ENCODE data around the gene ADCY2.
A peak's percentile ranks its signal among the peaks of the same experiment; 100 is the strongest.

Gene ADCY2

DNA sequence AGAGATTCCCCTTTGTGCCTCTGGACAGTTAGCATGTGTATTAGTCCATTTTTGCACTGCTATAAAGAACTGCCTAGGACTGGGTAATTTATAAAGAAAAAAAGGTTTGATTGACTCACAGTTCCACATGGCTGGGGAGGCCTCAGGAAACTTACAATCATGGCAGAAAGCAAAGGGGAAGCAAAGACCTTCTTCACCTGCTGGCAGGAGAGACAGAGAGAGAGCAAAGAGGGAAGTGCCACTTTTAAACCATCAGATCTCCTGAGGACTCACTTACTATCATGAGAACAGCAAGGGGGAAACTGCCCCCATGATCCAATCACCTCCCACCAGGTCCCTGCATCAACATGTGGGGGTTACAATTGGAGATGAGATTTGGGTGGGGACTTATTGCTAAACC lies 449.0 kb downstream of the ADCY2 start:
- no peak overlapping the region for H2BK120ac ChIP-seq (ENCODE audit: low read depth, low read length)
- H3K4me2 ChIP-seq (ENCODE audit: low read length) = no peak overlapping the region
- H3K18ac ChIP-seq (ENCODE audit: low read length) = no peak overlapping the region
- H3K36me3 ChIP-seq (ENCODE audit: control insufficient read depth, insufficient read depth, low read length) = no peaks in the 10 kb centered on the region
- no peak overlapping the region for H3K9ac ChIP-seq (ENCODE audit: low read length)
- no peak overlapping the region for H3K27ac ChIP-seq (ENCODE audit: low read depth, low read length)
- H2BK15ac ChIP-seq (replicated peaks; ENCODE audit: low read depth) = no peak overlapping the region
- DNase-seq = no peak
- no peak overlapping the region for H3K4me3 ChIP-seq (ENCODE audit: low read length)
- H3K79me1 ChIP-seq (ENCODE audit: low read length) = no peaks in the 10 kb centered on the region
- H3K4me1 ChIP-seq (ENCODE audit: control insufficient read depth, low read depth, low read length) = no peaks in the 10 kb centered on the region
- no peaks in the 10 kb centered on the region for H3K27me3 ChIP-seq (ENCODE audit: insufficient read depth, low read length, poor library complexity)
- H4K5ac ChIP-seq (ENCODE audit: low read length) = no peak overlapping the region
- no peak overlapping the region for H3K4ac ChIP-seq (ENCODE audit: low read depth, low read length)
- H2AK5ac ChIP-seq (ENCODE audit: low read length) = no peak overlapping the region
- H3K79me2 ChIP-seq (ENCODE audit: control insufficient read depth, insufficient read depth, low read length) = no peaks in the 10 kb centered on the region
- no peak overlapping the region for H4K8ac ChIP-seq (ENCODE audit: low read depth, low read length)
- H3K56ac ChIP-seq (ENCODE audit: low read length) = no peak overlapping the region
- no peak overlapping the region for H3K23ac ChIP-seq (ENCODE audit: low read length)
- H2BK5ac ChIP-seq (ENCODE audit: low read length) = no peak overlapping the region

DNA sequence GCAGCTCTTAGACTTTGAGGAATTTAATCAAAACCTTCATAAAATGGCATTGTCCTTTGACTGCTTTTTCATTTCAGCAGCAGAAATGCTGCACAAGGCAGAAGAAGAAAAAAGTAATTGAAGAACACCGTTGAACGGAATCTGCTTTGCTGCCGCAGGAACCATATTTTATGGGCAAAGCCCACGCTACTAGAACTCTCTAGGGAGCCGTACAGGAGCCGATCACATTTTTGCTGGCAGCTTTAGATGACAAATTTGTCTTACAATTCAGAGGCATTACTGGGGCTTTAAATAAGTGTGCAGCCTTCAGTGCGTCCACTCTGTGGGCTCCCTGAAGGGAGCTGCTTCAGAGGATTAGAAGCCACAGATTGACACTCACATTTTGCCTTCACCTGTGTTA lies 449.6 kb downstream of the ADCY2 start:
- Histone ChIP-seq H3K36me3 (ENCODE audit: control insufficient read depth, insufficient read depth, low read length) (no peaks in the 10 kb centered on the region), H3K4ac (ENCODE audit: low read depth, low read length) (no peak overlapping the region), H3K79me2 (ENCODE audit: control insufficient read depth, insufficient read depth, low read length) (no peaks in the 10 kb centered on the region), H2AK5ac (ENCODE audit: low read length) (no peak overlapping the region), H3K4me3 (ENCODE audit: low read length) (no peak overlapping the region), H3K56ac (ENCODE audit: low read length) (no peak overlapping the region), H4K5ac (ENCODE audit: low read length) (no peak overlapping the region), H3K9ac (ENCODE audit: low read length) (no peak overlapping the region), H3K27ac (ENCODE audit: low read depth, low read length) (no peak overlapping the region), H4K8ac (ENCODE audit: low read depth, low read length) (no peak overlapping the region), H3K23ac (ENCODE audit: low read length) (no peak overlapping the region), H3K27me3 (ENCODE audit: insufficient read depth, low read length, poor library complexity) (no peaks in the 10 kb centered on the region), H3K4me1 (ENCODE audit: control insufficient read depth, low read depth, low read length) (no peaks in the 10 kb centered on the region), H2BK5ac (ENCODE audit: low read length) (no peak overlapping the region), H2BK120ac (ENCODE audit: low read depth, low read length) (no peak overlapping the region), H3K4me2 (ENCODE audit: low read length) (no peak overlapping the region), H3K79me1 (ENCODE audit: low read length) (no peaks in the 10 kb centered on the region), H3K18ac (ENCODE audit: low read length) (no peak overlapping the region), H2BK15ac (replicated peaks; ENCODE audit: low read depth) (no peak overlapping the region)
- no CpG with 5 or more reads among the region's 7 CpGs for WGBS (ENCODE audit: extremely low coverage, insufficient coverage, low lambda C conversion rate)
- no peak for DNase-seq

DNA sequence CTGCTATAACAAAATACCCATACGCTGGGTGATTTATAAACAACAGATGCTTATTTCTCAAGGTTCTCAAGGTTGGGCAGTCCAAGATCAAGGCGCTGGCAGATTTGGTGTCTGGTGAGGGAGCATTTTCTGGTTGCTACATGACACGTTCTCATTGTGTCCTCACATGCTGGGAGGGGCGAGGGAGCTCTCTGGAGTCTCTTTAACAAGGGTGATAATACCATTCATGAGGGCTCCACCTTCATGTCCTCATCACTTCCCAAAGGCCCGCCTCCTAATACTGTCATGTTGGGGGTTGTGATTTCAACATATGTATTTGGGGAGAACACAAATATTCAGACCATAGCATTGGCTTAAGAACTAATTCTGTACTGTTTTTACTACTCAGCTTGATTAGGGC lies 450.4 kb downstream of the ADCY2 start:
- no peaks in the 10 kb centered on the region for H3K27me3 ChIP-seq (ENCODE audit: insufficient read depth, low read length, poor library complexity)
- no peak overlapping the region for H2BK15ac ChIP-seq (replicated peaks; ENCODE audit: low read depth)
- no peaks in the 10 kb centered on the region for H3K79me1 ChIP-seq (ENCODE audit: low read length)
- no peak overlapping the region for H3K27ac ChIP-seq (ENCODE audit: low read depth, low read length)
- H2AK5ac ChIP-seq (ENCODE audit: low read length) = no peak overlapping the region
- H4K8ac ChIP-seq (ENCODE audit: low read depth, low read length) = no peak overlapping the region
- H3K36me3 ChIP-seq (ENCODE audit: control insufficient read depth, insufficient read depth, low read length) = no peaks in the 10 kb centered on the region
- no peak overlapping the region for H3K23ac ChIP-seq (ENCODE audit: low read length)
- no peak overlapping the region for H2BK120ac ChIP-seq (ENCODE audit: low read depth, low read length)
- H3K56ac ChIP-seq (ENCODE audit: low read length) = no peak overlapping the region
- no peak overlapping the region for H3K9ac ChIP-seq (ENCODE audit: low read length)
- H2BK5ac ChIP-seq (ENCODE audit: low read length) = no peak overlapping the region
- no peak overlapping the region for H3K4ac ChIP-seq (ENCODE audit: low read depth, low read length)
- no peak for DNase-seq
- no peaks in the 10 kb centered on the region for H3K79me2 ChIP-seq (ENCODE audit: control insufficient read depth, insufficient read depth, low read length)
- H3K4me1 ChIP-seq (ENCODE audit: control insufficient read depth, low read depth, low read length) = no peaks in the 10 kb centered on the region
- no peak overlapping the region for H4K5ac ChIP-seq (ENCODE audit: low read length)
- no CpG with 5 or more reads among the region's 5 CpGs for WGBS (ENCODE audit: extremely low coverage, insufficient coverage, low lambda C conversion rate)
- H3K18ac ChIP-seq (ENCODE audit: low read length) = no peak overlapping the region
- H3K4me3 ChIP-seq (ENCODE audit: low read length) = no peak overlapping the region
- no peak overlapping the region for H3K4me2 ChIP-seq (ENCODE audit: low read length)

DNA sequence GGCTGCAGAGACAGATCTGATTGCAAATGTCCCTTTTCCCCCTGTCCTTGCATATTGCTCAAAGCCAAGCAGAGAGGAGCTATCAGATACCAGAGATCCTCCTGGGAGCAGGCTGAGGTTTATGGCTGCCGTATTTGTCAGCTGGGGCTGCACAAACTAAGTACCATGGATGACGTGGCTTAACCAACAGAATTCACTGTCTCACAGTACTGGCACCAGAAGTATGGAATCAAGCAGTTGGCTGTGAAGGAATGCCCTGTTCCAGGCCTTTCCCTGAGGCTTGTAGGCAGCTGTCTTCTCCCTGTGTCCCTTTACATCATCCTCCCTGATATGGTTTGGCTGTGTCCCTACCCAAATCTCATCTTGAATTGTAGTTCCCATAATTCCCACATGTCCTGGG lies 452.4 kb downstream of the ADCY2 start:
- no peak overlapping the region for H3K23ac ChIP-seq (ENCODE audit: low read length)
- no peak overlapping the region for H3K18ac ChIP-seq (ENCODE audit: low read length)
- H4K5ac ChIP-seq (ENCODE audit: low read length) = no peak overlapping the region
- no peak overlapping the region for H2BK5ac ChIP-seq (ENCODE audit: low read length)
- no peaks in the 10 kb centered on the region for H3K27me3 ChIP-seq (ENCODE audit: insufficient read depth, low read length, poor library complexity)
- H3K27ac ChIP-seq (ENCODE audit: low read depth, low read length) = no peak overlapping the region
- no peak overlapping the region for H3K4ac ChIP-seq (ENCODE audit: low read depth, low read length)
- no peak overlapping the region for H3K9ac ChIP-seq (ENCODE audit: low read length)
- no peak overlapping the region for H2BK120ac ChIP-seq (ENCODE audit: low read depth, low read length)
- no peak overlapping the region for H3K4me2 ChIP-seq (ENCODE audit: low read length)
- H3K4me3 ChIP-seq (ENCODE audit: low read length) = no peak overlapping the region
- no peaks in the 10 kb centered on the region for H3K79me2 ChIP-seq (ENCODE audit: control insufficient read depth, insufficient read depth, low read length)
- H2BK15ac ChIP-seq (replicated peaks; ENCODE audit: low read depth) = no peak overlapping the region
- WGBS (ENCODE audit: extremely low coverage, insufficient coverage, low lambda C conversion rate) = no CpG with 5 or more reads among the region's 2 CpGs
- H3K4me1 ChIP-seq (ENCODE audit: control insufficient read depth, low read depth, low read length) = no peaks in the 10 kb centered on the region
- H4K8ac ChIP-seq (ENCODE audit: low read depth, low read length) = no peak overlapping the region
- no peak for DNase-seq
- no peaks in the 10 kb centered on the region for H3K79me1 ChIP-seq (ENCODE audit: low read length)
- no peaks in the 10 kb centered on the region for H3K36me3 ChIP-seq (ENCODE audit: control insufficient read depth, insufficient read depth, low read length)
- no peak overlapping the region for H2AK5ac ChIP-seq (ENCODE audit: low read length)
- no peak overlapping the region for H3K56ac ChIP-seq (ENCODE audit: low read length)

GRCh38 chr5:7849681-7850394 lies 453.9 kb downstream of the ADCY2 start:
- Histone ChIP-seq H3K9ac (ENCODE audit: low read length) (peak overlapping the region; percentile 67), H2AK5ac (ENCODE audit: low read length) (no peak overlapping the region), H3K4me2 (ENCODE audit: low read length) (peak overlapping the region; percentile 90), H3K36me3 (ENCODE audit: control insufficient read depth, insufficient read depth, low read length) (no peaks in the 10 kb centered on the region), H2BK5ac (ENCODE audit: low read length) (no peak overlapping the region), H4K5ac (ENCODE audit: low read length) (no peak overlapping the region), H3K56ac (ENCODE audit: low read length) (peak overlapping the region; percentile 80), H3K27me3 (ENCODE audit: insufficient read depth, low read length, poor library complexity) (no peaks in the 10 kb centered on the region), H2BK15ac (replicated peaks; ENCODE audit: low read depth) (no peak overlapping the region), H3K4ac (ENCODE audit: low read depth, low read length) (no peak overlapping the region), H4K8ac (ENCODE audit: low read depth, low read length) (no peak overlapping the region), H3K18ac (ENCODE audit: low read length) (no peak overlapping the region), H3K23ac (ENCODE audit: low read length) (no peak overlapping the region), H3K4me3 (ENCODE audit: low read length) (peak overlapping the region; percentile 55), H3K79me1 (ENCODE audit: low read length) (no peaks in the 10 kb centered on the region), H3K27ac (ENCODE audit: low read depth, low read length) (no peak overlapping the region), H3K4me1 (ENCODE audit: control insufficient read depth, low read depth, low read length) (no peaks in the 10 kb centered on the region), H3K79me2 (ENCODE audit: control insufficient read depth, insufficient read depth, low read length) (no peaks in the 10 kb centered on the region), H2BK120ac (ENCODE audit: low read depth, low read length) (no peak overlapping the region)
- no CpG with 5 or more reads among the region's 44 CpGs for WGBS (ENCODE audit: extremely low coverage, insufficient coverage, low lambda C conversion rate)
- DNase-seq = peak; percentile 80

Measured in mesendoderm (in vitro differentiated cells).